HepG2 (cell line): ENCODE data around the gene ARHGAP15. TPM values are rescaled to one million over a fixed set of nuclear protein-coding genes. Genes with fewer than 3 reads are reported as not detected.

ENCODE experiments used
- ATAC-seq: fragments of 200-7000 bp; cut with Tn5 transposase; 3 replicates; pipeline ENCODE4 v1.9.1; 2020; ENCODE audit warnings: mild to moderate bottlenecking, moderate library complexity
- BruUV-seq: library from RNA; stranded (reverse); fragments of 400-500 nt; replicated peaks from 2 replicates; lab custom pipeline; 2021; lab: Mats Ljungman, UMichigan
- CTCF ChIA-PET: fragments of 300-600 bp; formaldehyde crosslinking; extraction: SDS; loops from one replicate; lab custom pipeline; 2021; ENCODE audit warnings: low total read pairs, inconsistent platforms, low intra/inter-chr PET ratio; lab: Yijun Ruan, JAX
- POLR2A ChIA-PET: fragments of 350-600 bp; sonication (Branson Sonifier 250); formaldehyde crosslinking; loops from one replicate; lab custom pipeline; 2020; ENCODE audit warnings: antibody characterized with exemption, inconsistent platforms; lab: Yijun Ruan, JAX
- DNase-seq: peaks from one replicate; pipeline ENCODE4 v3.0.0-alpha.2; 2015; ENCODE audit warnings: low spot score
- FAIRE-seq: peaks from 3 replicates; lab custom pipeline; 2011; peaks lifted over from hg19 to GRCh38; lab: Jason Lieb, UNC
- H2AFZ ChIP-seq: one replicate; pipeline ENCODE4 v1.6.1; 2011; ENCODE audit warnings: low read length, inconsistent platforms
- H3K27ac ChIP-seq: fragments of 300-600 bp; 3 replicates; pipeline ENCODE4 v1.8.0; 2011; ENCODE audit warnings: mixed run types, mild to moderate bottlenecking, mixed read lengths, low read length, inconsistent platforms; ENCODE audit not compliant: insufficient read depth; ENCODE audit errors: extremely low read length
- H3K27me3 ChIP-seq, 2 experiments: fragments of 200-600 bp in 1 of 2; 2 replicates in 1 of 2; 3 replicates in 1 of 2; pipeline versions ENCODE4 v1.6.0 to v1.8.0; 2011; ENCODE audit warnings: low read length in 2 of 2, mild to moderate bottlenecking in 2 of 2, moderate library complexity in 2 of 2, inconsistent platforms in 1 of 2; ENCODE audit not compliant: insufficient read depth in 2 of 2, control insufficient read depth in 1 of 2
- H3K36me3 ChIP-seq, 2 experiments: fragments of 200-600 bp in 1 of 2; replicated peaks in 1 of 2; 2 replicates in 1 of 2; 3 replicates in 1 of 2; pipeline versions ENCODE4 v1.5.1 to v1.8.0; 2011; ENCODE audit warnings: low read length in 2 of 2, inconsistent platforms in 1 of 2; ENCODE audit not compliant: insufficient read depth in 2 of 2, control insufficient read depth in 1 of 2
- H3K4me1 ChIP-seq: 2 replicates; pipeline ENCODE4 v1.5.1; 2012; ENCODE audit warnings: low read length, inconsistent platforms; ENCODE audit not compliant: insufficient read depth
- H3K4me2 ChIP-seq: 2 replicates; pipeline ENCODE4 v1.6.0; 2011; ENCODE audit warnings: low read depth, low read length, inconsistent platforms
- H3K4me3 ChIP-seq, 3 experiments: fragments of 200-600 bp in 1 of 3; sonication (generic), shearing (Covaris generic) in 1 of 3; replicated peaks in 1 of 3; 2 replicates each; pipeline ENCODE4 v1.5.1; 2011 to 2016; ENCODE audit warnings: low read length in 3 of 3, inconsistent platforms in 2 of 3, low read depth in 2 of 3, mild to moderate bottlenecking in 2 of 3, control low read depth in 1 of 3, mixed read lengths in 1 of 3; ENCODE audit not compliant: insufficient read depth in 1 of 3
- H3K79me2 ChIP-seq: one replicate; pipeline ENCODE4 v1.6.1; 2011; ENCODE audit warnings: low read length, inconsistent platforms; ENCODE audit not compliant: insufficient read depth
- H3K9ac ChIP-seq: 2 replicates; pipeline ENCODE4 v1.6.0; 2011; ENCODE audit warnings: mild to moderate bottlenecking, low read depth, low read length, inconsistent platforms; ENCODE audit not compliant: insufficient read depth
- H3K9me3 ChIP-seq: 2 replicates; pipeline ENCODE4 v1.5.1; 2012; ENCODE audit warnings: mild to moderate bottlenecking, low read length
- H4K20me1 ChIP-seq: 2 replicates; pipeline ENCODE4 v1.6.0; 2011; ENCODE audit warnings: inconsistent platforms, mild to moderate bottlenecking, low read length, moderate library complexity; ENCODE audit not compliant: insufficient read depth
- EZH2 ChIP-seq: conservative IDR thresholded peaks from 2 replicates; pipeline ENCODE4 v1.6.1; 2012; ENCODE audit warnings: mild to moderate bottlenecking, low read depth, low read length, moderate library complexity
- HNRNPK ChIP-seq: fragments of 200-400 bp; formaldehyde crosslinking; IDR thresholded peaks from 2 replicates; pipeline ENCODE4 v1.6.1; 2018; ENCODE audit warnings: low read length, low read depth, moderate library complexity, mild to moderate bottlenecking; ENCODE audit not compliant: poor library complexity, severe bottlenecking
- KAT7 ChIP-seq: IDR thresholded peaks from 2 replicates; pipeline ENCODE4 v1.6.1; 2018; ENCODE audit warnings: borderline replicate concordance, missing compliant biosample characterization
- MAX ChIP-seq: IDR thresholded peaks from 2 replicates; pipeline ENCODE4 v1.6.1; 2012; ENCODE audit warnings: inconsistent platforms
- NFE2L2 ChIP-seq: fragments of 150-350 bp; IDR thresholded peaks from 2 replicates; pipeline ENCODE4 v1.6.1; 2014; ENCODE audit warnings: low read length
- TCF7 ChIP-seq: sonication (generic); IDR thresholded peaks from 2 replicates; pipeline ENCODE4 v1.6.1; 2016; ENCODE audit warnings: antibody characterized with exemption, low read depth
- TFE3 ChIP-seq: IDR thresholded peaks from 2 replicates; pipeline ENCODE4 v1.6.1; 2016
- THAP8 ChIP-seq: sonication (generic); formaldehyde crosslinking; IDR thresholded peaks from 2 replicates; pipeline ENCODE4 v1.5.1; 2020; ENCODE audit warnings: missing genetic modification reagents, mild to moderate bottlenecking, borderline replicate concordance
- ZFP36L2 ChIP-seq: sonication (generic); formaldehyde crosslinking; IDR thresholded peaks from 2 replicates; pipeline ENCODE4 v1.4.0; 2020; ENCODE audit warnings: missing genetic modification reagents
- ZNF121 ChIP-seq: sonication (generic); formaldehyde crosslinking; IDR thresholded peaks from 2 replicates; pipeline ENCODE4 v1.5.0; 2020; ENCODE audit warnings: mild to moderate bottlenecking, missing genetic modification reagents
- ZNF207 ChIP-seq: fragments of 450-650 bp; IDR thresholded peaks from 2 replicates; pipeline ENCODE4 v1.6.1; 2016; ENCODE audit warnings: antibody characterized with exemption, borderline replicate concordance
- ZNF234 ChIP-seq: sonication (generic); formaldehyde crosslinking; conservative IDR thresholded peaks from 2 replicates; pipeline ENCODE4 v1.5.1; 2020; ENCODE audit warnings: mild to moderate bottlenecking, missing genetic modification reagents
- ZNF317 ChIP-seq: sonication (generic); formaldehyde crosslinking; IDR thresholded peaks from 2 replicates; pipeline ENCODE4 v1.5.0; 2020; ENCODE audit warnings: mild to moderate bottlenecking, missing genetic modification reagents
- ZNF337 ChIP-seq: sonication (generic); formaldehyde crosslinking; IDR thresholded peaks from 2 replicates; pipeline ENCODE4 v1.5.1; 2020; ENCODE audit warnings: missing genetic modification reagents, low read depth, mild to moderate bottlenecking, borderline replicate concordance
- ZNF382 ChIP-seq: sonication (generic); formaldehyde crosslinking; IDR thresholded peaks from 2 replicates; pipeline ENCODE4 v1.5.0; 2020; ENCODE audit warnings: missing genetic modification reagents, mild to moderate bottlenecking, borderline replicate concordance
- ZNF616 ChIP-seq: sonication (generic); formaldehyde crosslinking; IDR thresholded peaks from 2 replicates; pipeline ENCODE4 v1.5.0; 2020; ENCODE audit warnings: low read depth, mild to moderate bottlenecking, missing genetic modification reagents
- ZNF646 ChIP-seq: sonication (generic); formaldehyde crosslinking; IDR thresholded peaks from 2 replicates; pipeline ENCODE4 v1.9.0; 2021; ENCODE audit warnings: mild to moderate bottlenecking, missing genetic modification reagents
- WGBS: methylation state at CpG from one replicate; pipeline ENCODE4 v1.1.6; 2017; ENCODE audit warnings: low lambda C conversion rate; 5-methylcytosine and 5-hydroxymethylcytosine counted together
- in situ Hi-C: cut with HindIII; loops from 2 replicates; pipeline ENCODE4 v1.10.0; 2017; ENCODE audit warnings: low pct_unique_long_range_greater_than_20kb; ENCODE audit not compliant: extremely low pct_ligation_motif_present
- intact Hi-C: fragments of 100-400 bp; cut with micrococcal nuclease; formaldehyde crosslinking; loops from one replicate; pipeline ENCODE4 v1.10.0; 2022; ENCODE audit not compliant: unreplicated experiment
- polyA plus RNA-seq, 8 experiments: library from polyadenylated mRNA; depleted of rRNA in 3 of 8; stranded (reverse) in 7 of 8; unstranded in 1 of 8; fragments of >200 nt; fragmentation: Illumina TruSeq in 4 of 8; extraction: Trizol in 4 of 8; gene quantifications; 2 replicates each; pipeline versions ENCODE4 v1.2.1 to v1.2.3, GENCODE V29; 2011 to 2016; ENCODE audit warnings: low read depth in 4 of 8, missing spikeins in 1 of 8, mixed read lengths in 1 of 8; ENCODE audit not compliant: insufficient read depth in 1 of 8
- total RNA-seq, 5 experiments: library from RNA; depleted of rRNA; stranded (reverse); fragments of >200 nt; fragmentation: Illumina TruSeq; extraction: Trizol; gene quantifications; 2 replicates each; pipeline ENCODE4 v1.2.3, GENCODE V29; 2016; ENCODE audit warnings: low read depth in 1 of 5

ARHGAP15 gene
- total and polyA plus RNA-seq, 2 of the 13 experiments (the other 11 are each of a cell fraction or from before 2014, with no cell fraction given) = 0.04 TPM; not detected in 1

GRCh38 chr2:143192106-143192505 lies 62.9 kb downstream of the ARHGAP15 start (continued):
- TF ChIP-seq ZNF234 (CRISPR knock-in tag) (no peak), TCF7 (no peak), EZH2 (no peak), HNRNPK (no peak), ZNF317 (no peak), MAX (no peak), KAT7 (CRISPR knock-in tag) (no peak), ZNF207 (no peak)
- TF ChIP-seq, all 625 proteins: peak for 0

GRCh38 chr2:143192716-143193115 lies 63.5 kb downstream of the ARHGAP15 start:
- H2AFZ ChIP-seq = no peak overlapping the region
- no TSS peak for BruUV-seq
- TF ChIP-seq ZNF382 (CRISPR knock-in tag) (no peak), ZNF646 (CRISPR knock-in tag) (no peak), NFE2L2 (no peak), THAP8 (CRISPR knock-in tag) (no peak), ZNF616 (no peak), ZFP36L2 (CRISPR knock-in tag) (no peak), TFE3 (CRISPR knock-in tag) (no peak), ZNF121 (CRISPR knock-in tag) (no peak), ZNF337 (CRISPR knock-in tag) (no peak)

More at GRCh38 chr2:143192716-143193115, 63.5 kb downstream of the ARHGAP15 start:
- in situ Hi-C loops (no loop called here), intact Hi-C loops (no loop called here)
- ChIA-PET POLR2A (no interaction called here), CTCF (no interaction called here)
- no peaks in the 10 kb centered on the region for H4K20me1 ChIP-seq
- no peaks in the 10 kb centered on the region for H3K27me3 ChIP-seq
- no peaks in the 10 kb centered on the region for H3K9me3 ChIP-seq
- WGBS = 0% methylated on average over 1 of the region's 1 CpG
- ATAC-seq (no peak), DNase-seq (no peak), FAIRE-seq (no peak)
- no peak overlapping the region for H3K27ac ChIP-seq
- no peak overlapping the region for H3K4me2 ChIP-seq
- H3K4me1 ChIP-seq = no peaks in the 10 kb centered on the region
- no peaks in the 10 kb centered on the region for H3K79me2 ChIP-seq
- no peak overlapping the region for H3K9ac ChIP-seq
- H3K36me3 ChIP-seq = no peaks in the 10 kb centered on the region
- H3K4me3 ChIP-seq = no peak overlapping the region
